Measurements from ENCODE around the gene STAT5B. TPM values are rescaled to one million over a fixed set of nuclear protein-coding genes. Genes with fewer than 3 reads are reported as not detected.

The STAT5B gene
- total and polyA plus RNA-seq, 2 of the 13 experiments (the other 11 are each of a cell fraction or from before 2014, with no cell fraction given) = 21.0 to 42.8 TPM

DNA sequence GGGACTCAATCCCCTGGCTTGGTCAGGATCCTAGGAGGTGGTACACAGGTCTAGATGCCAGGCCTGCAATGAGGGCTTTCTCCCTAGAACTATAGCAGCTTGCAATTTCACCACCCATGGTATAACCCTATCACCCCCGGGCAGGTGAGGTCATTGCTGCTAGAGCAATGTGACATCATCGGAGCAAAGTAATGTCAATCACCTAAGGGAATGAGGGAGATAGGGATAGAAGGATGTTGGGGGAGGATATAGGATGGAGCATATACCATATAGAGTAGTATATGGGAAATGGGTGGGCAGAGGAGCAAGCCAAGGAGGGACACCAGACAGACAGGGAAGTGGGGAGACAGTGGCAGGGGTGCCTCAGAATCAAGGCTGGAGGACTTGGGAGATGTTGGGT lies 98.5 kb downstream of the STAT5B start (continued):
- TF ChIP-seq BCLAF1 (IDR thresholded peaks at IDR 0.05) = no peak

DNA sequence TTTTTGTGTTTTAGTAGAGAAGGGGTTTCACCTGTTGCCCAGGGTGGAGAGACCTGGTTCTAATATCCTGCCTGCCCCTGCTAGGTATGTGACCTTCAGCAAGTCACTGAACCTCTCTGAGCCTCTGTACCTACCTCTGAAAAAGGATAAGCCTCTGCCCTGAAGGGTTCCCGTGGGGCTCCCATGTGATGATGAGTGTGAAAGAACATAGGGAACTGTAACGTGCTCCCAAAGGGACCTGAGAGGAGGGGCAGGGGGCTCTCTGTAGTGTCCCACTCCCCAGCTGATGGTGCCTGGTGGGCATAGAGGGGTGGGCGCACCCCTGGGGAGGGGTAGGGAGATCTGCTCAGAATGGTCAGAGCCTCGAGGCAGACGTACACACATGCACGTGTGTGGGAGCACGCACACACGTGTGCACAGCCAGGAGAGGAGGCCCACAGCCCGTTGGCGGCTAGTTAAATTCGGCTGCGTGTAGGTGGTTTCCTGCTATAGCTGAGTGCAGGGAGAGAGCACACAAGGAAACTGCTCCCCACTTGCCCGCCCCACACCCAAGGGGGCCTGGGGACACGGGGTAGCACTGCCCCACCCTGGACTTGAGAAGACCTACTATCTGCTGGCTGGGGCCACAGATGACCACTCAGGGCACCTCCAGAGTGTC lies 101.9 kb downstream of the STAT5B start:
- H3K4me3 ChIP-seq (replicated peaks in 1 of 3; ENCODE audit: insufficient read depth in 1 of 3, low read depth in 2 of 3, low read length in 3 of 3) = no peak overlapping the region
- H3K27me3 ChIP-seq (ENCODE audit: control insufficient read depth in 1 of 2, insufficient read depth in 2 of 2, low read length in 2 of 2) = peaks cover 4 to 51% of the 10 kb centered on the region in 2 experiments; a peak in 4 of 5 replicates
- ATAC-seq = no peak
- H3K4me1 ChIP-seq (ENCODE audit: insufficient read depth, low read length) = peaks cover 21% of the 10 kb centered on the region
- no peak overlapping the region for H2AFZ ChIP-seq (ENCODE audit: low read length)
- CTCF ChIA-PET (ENCODE audit: low intra/inter-chr PET ratio, low total read pairs) = no interaction called here
- H3K36me3 ChIP-seq (replicated peaks in 1 of 2; ENCODE audit: control insufficient read depth in 1 of 2, insufficient read depth in 2 of 2, low read length in 2 of 2) = no peaks in the 10 kb centered on the region
- POLR2A ChIA-PET = no interaction called here
- H3K9ac ChIP-seq (ENCODE audit: insufficient read depth, low read depth, low read length) = no peak overlapping the region
- intact Hi-C loops (cut with micrococcal nuclease; ENCODE audit: unreplicated experiment) (no loop called here), in situ Hi-C loops (cut with HindIII; ENCODE audit: extremely low pct_ligation_motif_present, low pct_unique_long_range_greater_than_20kb) (no loop called here)
- DNase-seq (ENCODE audit: low spot score) = no peak
- BruUV-seq (replicated peaks) = no TSS peak
- no peak for FAIRE-seq
- H4K20me1 ChIP-seq (ENCODE audit: insufficient read depth, low read length) = no peaks in the 10 kb centered on the region; the same call in 1 of the 2 replicates
- H3K79me2 ChIP-seq (ENCODE audit: insufficient read depth, low read length) = no peaks in the 10 kb centered on the region
- no peaks in the 10 kb centered on the region for H3K9me3 ChIP-seq (ENCODE audit: low read length)
- no peak overlapping the region for H3K4me2 ChIP-seq (ENCODE audit: low read depth, low read length)
- 17% methylated on average over 9 of the region's 14 CpGs for WGBS (ENCODE audit: low lambda C conversion rate)
- no peak for TF ChIP-seq EHMT2 (IDR thresholded peaks at IDR 0.05; ENCODE audit: borderline replicate concordance, low read depth, low read length)
- peak; percentile 95 for TF ChIP-seq MNT (IDR thresholded peaks at IDR 0.05)
- H3K27ac ChIP-seq (ENCODE audit: extremely low read length, insufficient read depth, low read length) = no peak overlapping the region
